Stomach (tissue), 4 donors: ENCODE data around the gene IRF2BP2.

Source experiments
- EP300 ChIP-seq: sonication (generic); formaldehyde crosslinking; IDR thresholded peaks from one replicate; pipeline ENCODE4 v1.6.1; 2017; ENCODE audit warnings: antibody characterized with exemption
- POLR2A ChIP-seq, 4 donors: fragments of 450-650 bp; IDR thresholded peaks; one replicate each; pipeline ENCODE4 v1.6.1; 2016; ENCODE audit warnings: antibody characterized with exemption in 4 of 4, control low read depth in 2 of 4, mild to moderate bottlenecking in 1 of 4, moderate library complexity in 1 of 4
- POLR2AphosphoS5 ChIP-seq, 3 donors: sonication (generic); formaldehyde crosslinking; IDR thresholded peaks; one replicate each; pipeline ENCODE4 v1.6.1; 2016; ENCODE audit warnings: antibody characterized with exemption in 3 of 3
- TF ChIP-seq, protein P1 (sequence below), 7 experiments: fragments of 450-650 bp in 4 of 7; fragments of 200-600 bp in 3 of 7; sonication (generic) in 3 of 7; IDR thresholded peaks; one replicate each; pipeline ENCODE4 v1.5.1; 2016 to 2019; ENCODE audit warnings: antibody characterized with exemption in 7 of 7, control low read depth in 2 of 7, mild to moderate bottlenecking in 1 of 7

DNA sequence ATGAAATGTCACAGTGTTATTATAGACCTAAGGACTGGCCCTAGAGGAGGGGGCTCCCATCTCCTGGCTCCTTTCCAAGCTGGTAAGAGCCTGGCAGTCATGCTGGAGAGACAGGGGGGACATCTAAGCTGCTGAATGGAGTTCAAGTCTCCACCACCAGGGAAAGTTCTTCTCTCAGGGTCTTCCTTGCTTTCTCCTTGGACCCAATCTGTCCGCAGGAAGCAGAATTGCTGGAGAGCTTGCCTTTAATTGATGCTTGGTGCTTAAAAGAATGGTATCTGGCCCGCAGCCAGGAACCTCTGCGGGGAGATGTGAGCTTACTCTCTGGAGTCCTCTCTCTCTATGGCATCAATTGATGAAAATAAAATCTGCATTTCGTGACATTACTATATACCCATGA, 25.1 kb downstream of the IRF2BP2 start:
- TF ChIP-seq, protein P1, sequence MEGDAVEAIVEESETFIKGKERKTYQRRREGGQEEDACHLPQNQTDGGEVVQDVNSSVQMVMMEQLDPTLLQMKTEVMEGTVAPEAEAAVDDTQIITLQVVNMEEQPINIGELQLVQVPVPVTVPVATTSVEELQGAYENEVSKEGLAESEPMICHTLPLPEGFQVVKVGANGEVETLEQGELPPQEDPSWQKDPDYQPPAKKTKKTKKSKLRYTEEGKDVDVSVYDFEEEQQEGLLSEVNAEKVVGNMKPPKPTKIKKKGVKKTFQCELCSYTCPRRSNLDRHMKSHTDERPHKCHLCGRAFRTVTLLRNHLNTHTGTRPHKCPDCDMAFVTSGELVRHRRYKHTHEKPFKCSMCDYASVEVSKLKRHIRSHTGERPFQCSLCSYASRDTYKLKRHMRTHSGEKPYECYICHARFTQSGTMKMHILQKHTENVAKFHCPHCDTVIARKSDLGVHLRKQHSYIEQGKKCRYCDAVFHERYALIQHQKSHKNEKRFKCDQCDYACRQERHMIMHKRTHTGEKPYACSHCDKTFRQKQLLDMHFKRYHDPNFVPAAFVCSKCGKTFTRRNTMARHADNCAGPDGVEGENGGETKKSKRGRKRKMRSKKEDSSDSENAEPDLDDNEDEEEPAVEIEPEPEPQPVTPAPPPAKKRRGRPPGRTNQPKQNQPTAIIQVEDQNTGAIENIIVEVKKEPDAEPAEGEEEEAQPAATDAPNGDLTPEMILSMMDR (IDR thresholded peaks at IDR 0.05): no peak
- no peak for TF ChIP-seq POLR2AphosphoS5 (IDR thresholded peaks at IDR 0.05)
- no peak for TF ChIP-seq POLR2A (IDR thresholded peaks at IDR 0.05)
- TF ChIP-seq EP300: no peak
